Measurements from ENCODE around the gene CPSF4L.
A peak's percentile ranks its signal among the peaks of the same experiment; 100 is the strongest.

The CPSF4L gene

GRCh38 chr17:73223626-73224230 is 38.0 kb downstream of the CPSF4L start:
- no peak overlapping the region for H3K4me3 ChIP-seq (replicated peaks; ENCODE audit: low read depth, low read length)
- no peak for TF ChIP-seq CTCF (IDR thresholded peaks at IDR 0.05; ENCODE audit: insufficient read depth, low read length, poor library complexity, severe bottlenecking)
- H3K36me3 ChIP-seq (ENCODE audit: control insufficient read depth, insufficient read depth, low read length) = no peaks in the 10 kb centered on the region
- H3K27me3 ChIP-seq (replicated peaks; ENCODE audit: control insufficient read depth, insufficient read depth, low read length) = no peaks in the 10 kb centered on the region
- DNase-seq (ENCODE audit: extremely low read depth, insufficient read length) = no peak

GRCh38 chr17:73215447-73215846 is 46.2 kb downstream of the CPSF4L start:
- Histone ChIP-seq H3K36me3 (ENCODE audit: control insufficient read depth, insufficient read depth, low read length) (no peaks in the 10 kb centered on the region; the same call in none of the 2 replicates), H3K4me3 (replicated peaks; ENCODE audit: low read depth, low read length) (no peak overlapping the region), H3K27me3 (replicated peaks; ENCODE audit: control insufficient read depth, insufficient read depth, low read length) (no peaks in the 10 kb centered on the region)
- TF ChIP-seq CTCF (IDR thresholded peaks at IDR 0.05; ENCODE audit: insufficient read depth, low read length, poor library complexity, severe bottlenecking) = peak; percentile 29
- no peak for DNase-seq (ENCODE audit: extremely low read depth, insufficient read length)

- H3K4me3 ChIP-seq (replicated peaks; ENCODE audit: low read depth, low read length) = no peak overlapping the region
- TF ChIP-seq CTCF (IDR thresholded peaks at IDR 0.05; ENCODE audit: insufficient read depth, low read length, poor library complexity, severe bottlenecking) = no peak
- no peak for DNase-seq (ENCODE audit: extremely low read depth, insufficient read length)
- no peaks in the 10 kb centered on the region for H3K27me3 ChIP-seq (replicated peaks; ENCODE audit: control insufficient read depth, insufficient read depth, low read length)
- H3K36me3 ChIP-seq (ENCODE audit: control insufficient read depth, insufficient read depth, low read length) = no peaks in the 10 kb centered on the region; the same call in none of the 2 replicates
Measured at GRCh38 chr17:73214851-73215250, 46.8 kb downstream of the CPSF4L start.

DNA sequence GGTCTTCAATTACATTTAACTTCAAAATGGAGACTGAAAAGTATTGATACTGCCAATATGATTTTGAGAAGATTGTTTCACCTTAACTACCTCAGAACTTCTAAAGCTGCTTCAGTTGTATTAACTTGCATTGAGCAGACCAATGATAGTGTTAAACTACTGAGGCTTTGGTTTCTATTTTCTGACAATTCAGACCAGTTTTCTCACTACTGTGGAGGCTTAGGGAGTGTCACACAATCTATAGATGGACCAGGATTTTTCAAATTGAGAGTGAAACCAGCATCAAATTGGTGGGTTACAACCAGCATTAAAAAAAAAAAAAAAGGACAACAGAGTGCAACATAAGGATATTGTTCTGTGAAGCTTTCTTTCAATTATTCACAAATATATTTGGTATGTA is 47.7 kb downstream of the CPSF4L start:
- peaks cover 3% of the 10 kb centered on the region for H3K36me3 ChIP-seq (ENCODE audit: control insufficient read depth, insufficient read depth, low read length)
- H3K4me3 ChIP-seq (replicated peaks; ENCODE audit: low read depth, low read length) = no peak overlapping the region
- H3K27me3 ChIP-seq (replicated peaks; ENCODE audit: control insufficient read depth, insufficient read depth, low read length) = no peaks in the 10 kb centered on the region
- no peak for DNase-seq (ENCODE audit: extremely low read depth, insufficient read length)
- TF ChIP-seq CTCF (IDR thresholded peaks at IDR 0.05; ENCODE audit: insufficient read depth, low read length, poor library complexity, severe bottlenecking) = no peak

- Histone ChIP-seq H3K27me3 (replicated peaks; ENCODE audit: control insufficient read depth, insufficient read depth, low read length) (no peaks in the 10 kb centered on the region), H3K4me3 (replicated peaks; ENCODE audit: low read depth, low read length) (no peak overlapping the region), H3K36me3 (ENCODE audit: control insufficient read depth, insufficient read depth, low read length) (peaks cover 13% of the 10 kb centered on the region)
- TF ChIP-seq CTCF (IDR thresholded peaks at IDR 0.05; ENCODE audit: insufficient read depth, low read length, poor library complexity, severe bottlenecking) = no peak
- DNase-seq (ENCODE audit: extremely low read depth, insufficient read length) = no peak
Measured at GRCh38 chr17:73211745-73212144, 49.9 kb downstream of the CPSF4L start.
